ENCODE data around the gene VAMP1.

DNA sequence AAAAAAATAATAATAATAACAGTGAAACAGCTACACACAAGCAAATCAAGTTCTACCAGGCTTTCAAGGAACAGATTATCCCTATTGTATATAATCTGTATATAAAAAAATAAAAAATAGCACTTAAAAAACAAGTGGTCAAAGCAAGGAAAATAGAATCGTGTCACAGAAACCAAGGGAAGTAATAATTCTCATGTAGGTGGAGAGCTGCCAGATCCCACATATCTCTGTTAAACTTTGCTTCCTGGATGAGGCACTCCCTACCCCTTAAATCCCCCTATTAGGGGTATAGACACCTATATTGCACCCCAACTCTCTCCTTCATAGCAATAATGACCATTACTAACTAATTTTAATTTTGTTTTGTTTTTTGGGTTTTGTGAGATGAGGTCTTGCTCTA is 30.1 kb downstream of the VAMP1 start:
- no peak for TF ChIP-seq POLR2A (IDR thresholded peaks at IDR 0.05)
- TF ChIP-seq, protein P1, sequence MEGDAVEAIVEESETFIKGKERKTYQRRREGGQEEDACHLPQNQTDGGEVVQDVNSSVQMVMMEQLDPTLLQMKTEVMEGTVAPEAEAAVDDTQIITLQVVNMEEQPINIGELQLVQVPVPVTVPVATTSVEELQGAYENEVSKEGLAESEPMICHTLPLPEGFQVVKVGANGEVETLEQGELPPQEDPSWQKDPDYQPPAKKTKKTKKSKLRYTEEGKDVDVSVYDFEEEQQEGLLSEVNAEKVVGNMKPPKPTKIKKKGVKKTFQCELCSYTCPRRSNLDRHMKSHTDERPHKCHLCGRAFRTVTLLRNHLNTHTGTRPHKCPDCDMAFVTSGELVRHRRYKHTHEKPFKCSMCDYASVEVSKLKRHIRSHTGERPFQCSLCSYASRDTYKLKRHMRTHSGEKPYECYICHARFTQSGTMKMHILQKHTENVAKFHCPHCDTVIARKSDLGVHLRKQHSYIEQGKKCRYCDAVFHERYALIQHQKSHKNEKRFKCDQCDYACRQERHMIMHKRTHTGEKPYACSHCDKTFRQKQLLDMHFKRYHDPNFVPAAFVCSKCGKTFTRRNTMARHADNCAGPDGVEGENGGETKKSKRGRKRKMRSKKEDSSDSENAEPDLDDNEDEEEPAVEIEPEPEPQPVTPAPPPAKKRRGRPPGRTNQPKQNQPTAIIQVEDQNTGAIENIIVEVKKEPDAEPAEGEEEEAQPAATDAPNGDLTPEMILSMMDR (IDR thresholded peaks at IDR 0.05): no peak

Data from lower leg skin (tissue), 3 donors.